Measurements from ENCODE around the gene FOXN3. TPM values are rescaled to one million over a fixed set of nuclear protein-coding genes. Genes with fewer than 3 reads are reported as not detected.

FOXN3 gene
- polyA plus RNA-seq, 4 donors, result 30.9 to 36.7 (median 34.0) TPM

DNA sequence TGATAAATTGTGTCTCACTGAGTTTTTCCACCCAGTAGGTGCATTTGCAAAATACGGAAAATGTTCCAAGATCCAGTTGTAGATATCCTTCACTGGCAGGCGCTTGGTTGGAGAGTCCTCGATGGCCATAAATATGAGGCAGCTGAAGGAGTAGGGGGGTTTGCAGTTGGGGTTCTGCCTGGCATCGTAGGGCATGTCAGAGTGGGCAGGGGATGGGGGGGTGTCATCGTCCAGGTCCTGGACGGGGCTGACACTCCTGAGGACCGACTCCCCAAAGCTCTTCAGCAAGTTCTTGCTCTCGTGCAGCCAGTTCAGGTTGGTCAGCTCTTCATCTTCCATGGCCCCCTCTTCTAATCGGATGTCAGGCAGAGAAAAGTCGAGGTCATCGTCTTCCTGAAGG lies 5.1 kb downstream of the FOXN3 start:
- DNase-seq (ENCODE audit: low read depth in 4 of 4, low spot score in 3 of 4), result no peak

DNA sequence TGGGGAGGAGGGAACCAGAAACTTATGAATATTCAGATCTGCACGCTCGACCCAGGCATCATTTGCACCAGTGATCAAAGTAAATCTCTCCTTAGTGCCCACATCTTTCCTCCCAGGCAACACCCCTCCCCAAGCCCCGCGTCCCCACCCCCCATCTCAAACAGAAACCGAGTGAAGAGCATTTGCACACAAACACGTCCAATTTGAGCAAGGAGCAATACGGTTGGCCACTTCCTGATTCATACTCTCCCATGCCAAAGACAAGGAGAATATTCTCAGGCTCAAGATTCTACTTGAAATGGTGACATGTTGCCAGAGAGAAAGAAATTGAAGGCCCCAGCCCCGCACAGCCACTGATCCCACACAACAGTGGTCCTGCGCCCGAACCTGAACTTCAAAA lies 7.1 kb downstream of the FOXN3 start:
- DNase-seq (ENCODE audit: low read depth in 4 of 4, low spot score in 3 of 4), result no peak

DNA sequence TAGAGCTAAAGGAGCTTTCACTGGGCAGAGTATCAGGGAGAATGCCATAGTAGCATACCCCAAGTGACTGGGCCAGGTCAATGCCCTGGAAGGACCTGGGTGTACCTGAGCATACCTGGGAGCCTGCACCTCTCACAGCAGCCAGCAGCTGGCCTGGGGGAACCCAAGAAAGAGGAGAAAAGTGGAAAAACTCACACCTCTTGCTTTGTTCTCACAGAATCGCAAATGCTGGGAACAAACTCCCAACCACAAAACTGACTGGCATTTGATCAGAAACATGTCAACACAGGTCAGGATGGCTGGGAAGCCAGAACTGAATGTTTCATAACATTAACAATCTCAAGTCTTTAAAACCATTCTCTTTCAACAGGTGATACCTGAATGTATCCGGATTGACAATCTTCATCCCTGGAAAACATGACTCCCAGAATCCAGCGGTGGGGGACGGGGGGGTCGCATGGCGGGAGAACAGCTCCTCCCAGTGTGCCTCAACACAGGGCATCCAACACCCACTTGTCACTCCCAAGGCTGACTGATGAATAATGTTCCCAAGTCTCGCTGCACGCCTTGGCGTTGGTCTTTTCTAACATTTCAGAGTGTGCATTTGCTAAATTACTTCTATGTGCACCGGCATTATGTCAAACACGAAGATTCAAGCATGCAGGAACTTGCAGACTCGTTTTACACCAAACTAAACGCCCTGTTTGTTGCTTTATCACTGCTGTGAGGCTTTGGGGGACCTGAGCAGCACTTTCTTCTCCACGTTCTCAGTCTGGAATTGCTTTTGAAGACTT lies 7.9 kb downstream of the FOXN3 start:
- no peak for DNase-seq (ENCODE audit: low read depth in 4 of 4, low spot score in 3 of 4)

DNA sequence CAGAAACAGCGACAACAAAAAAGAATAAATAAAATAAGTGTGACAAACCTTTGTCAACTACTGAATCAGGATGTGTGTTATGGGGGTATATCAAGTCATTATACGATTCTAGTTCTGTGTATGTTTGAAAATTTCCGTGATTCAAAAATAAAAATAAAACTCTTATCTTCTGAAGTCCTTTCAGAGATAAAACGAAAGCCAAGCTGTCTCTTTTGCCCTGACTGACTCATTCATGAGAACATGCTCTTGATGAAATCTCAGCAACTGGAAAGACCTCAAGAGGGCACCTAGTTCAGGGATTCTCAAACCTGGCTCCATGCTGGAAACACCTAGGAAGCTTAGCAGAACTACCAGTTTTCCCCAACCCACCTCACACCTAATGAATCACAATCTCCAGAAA lies 9.2 kb downstream of the FOXN3 start:
- no peak for DNase-seq (ENCODE audit: low read depth in 4 of 4, low spot score in 3 of 4)

DNA sequence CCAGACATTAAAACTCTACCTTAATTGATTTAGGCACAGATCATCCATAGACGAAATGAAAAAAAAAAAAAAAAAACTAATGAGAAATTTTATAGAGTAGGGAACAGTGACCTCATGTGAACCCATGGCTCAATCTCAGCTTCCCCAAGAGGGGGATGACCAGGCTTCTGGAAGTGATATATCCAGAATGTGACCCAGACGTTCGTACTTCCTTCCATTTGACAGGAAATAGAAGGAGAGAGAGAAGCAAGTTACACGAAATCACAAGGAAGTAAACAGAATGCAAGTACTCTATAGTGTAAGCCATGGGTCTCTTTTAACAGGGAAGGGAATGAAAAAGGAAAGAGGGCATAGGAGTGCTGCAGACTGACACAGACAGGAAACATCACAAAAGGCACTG lies 10.1 kb downstream of the FOXN3 start:
- DNase-seq (ENCODE audit: low read depth in 4 of 4, low spot score in 3 of 4), result no peak

DNA sequence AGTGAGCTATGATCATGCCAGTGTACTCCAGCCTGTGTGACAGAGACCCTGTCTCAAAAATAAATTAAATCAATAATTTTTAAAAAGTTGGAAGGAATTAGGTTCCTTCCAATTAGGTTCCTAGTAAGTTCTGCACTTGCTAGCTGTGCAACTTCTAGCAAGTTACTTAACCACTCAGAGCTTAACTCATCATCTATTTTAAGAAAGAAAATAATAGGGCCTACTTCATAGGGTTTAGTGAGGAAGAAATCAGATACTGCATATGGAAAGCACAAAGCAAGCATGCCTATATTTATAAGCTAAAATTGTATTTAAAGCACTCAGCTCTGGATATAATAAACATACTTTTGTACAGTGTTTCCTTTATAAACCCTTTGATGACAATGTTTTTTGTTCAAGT lies 10.7 kb downstream of the FOXN3 start:
- DNase-seq (ENCODE audit: low read depth in 4 of 4, low spot score in 3 of 4), result no peak

DNA sequence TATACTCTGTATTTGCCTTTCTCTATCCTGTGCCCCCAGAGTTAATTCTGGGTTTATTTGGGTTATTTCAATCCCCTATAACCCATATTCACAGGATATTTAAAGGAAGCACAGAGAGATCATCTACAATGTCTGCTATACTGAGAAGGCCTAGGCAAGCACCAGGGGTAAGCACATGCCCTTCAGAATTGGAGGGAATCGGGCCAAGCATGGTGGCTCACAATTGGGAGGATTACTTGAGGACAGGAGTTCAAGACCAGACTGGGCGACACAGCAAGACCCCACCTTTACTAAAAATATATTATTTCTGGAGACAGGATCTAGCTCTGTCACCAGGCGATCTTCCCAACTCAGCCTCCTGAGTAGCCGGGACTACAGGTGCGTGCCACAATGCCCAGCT lies 11.3 kb downstream of the FOXN3 start:
- no peak for DNase-seq (ENCODE audit: low read depth in 4 of 4, low spot score in 3 of 4)

DNA sequence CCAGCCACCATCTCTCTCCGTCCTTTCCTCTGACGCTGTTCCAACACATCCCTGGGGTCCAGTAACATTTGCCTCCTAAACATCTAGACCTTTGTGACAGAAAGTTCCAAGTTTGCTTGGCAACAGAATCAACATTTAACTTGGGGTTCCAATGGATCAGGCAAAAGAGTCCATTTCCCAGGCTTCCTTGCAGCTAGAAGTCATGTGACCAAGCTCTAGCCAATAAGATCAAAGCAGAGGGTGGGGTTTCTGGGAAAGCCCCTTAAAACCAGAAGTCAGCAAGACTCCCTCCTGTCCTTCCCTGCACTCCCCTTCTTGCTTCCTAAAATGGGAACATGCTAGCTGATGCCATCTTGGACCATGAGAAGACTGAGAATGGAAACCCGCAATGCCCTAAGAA lies 14.7 kb downstream of the FOXN3 start:
- DNase-seq (ENCODE audit: low read depth in 4 of 4, low spot score in 3 of 4), result no peak

DNA sequence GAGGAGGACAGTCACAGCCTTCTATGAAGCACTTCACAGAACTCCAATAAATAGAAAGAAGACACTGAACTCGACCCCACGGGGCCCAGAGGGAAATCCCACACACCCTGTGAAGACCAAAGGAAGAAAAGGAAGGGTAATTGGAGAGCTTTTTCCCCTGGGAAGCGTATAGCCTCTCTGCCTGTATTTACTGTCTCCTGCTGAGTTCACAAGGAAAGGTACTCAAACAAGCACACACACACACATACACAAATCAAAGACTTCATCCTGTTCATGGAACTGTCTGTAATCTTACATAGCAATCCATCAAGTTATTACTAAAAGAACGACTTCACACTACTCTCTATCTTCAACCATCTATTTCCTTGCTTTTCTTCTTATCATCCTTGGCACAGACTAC lies 15.3 kb downstream of the FOXN3 start:
- DNase-seq (ENCODE audit: low read depth in 4 of 4, low spot score in 3 of 4), result no peak

DNA sequence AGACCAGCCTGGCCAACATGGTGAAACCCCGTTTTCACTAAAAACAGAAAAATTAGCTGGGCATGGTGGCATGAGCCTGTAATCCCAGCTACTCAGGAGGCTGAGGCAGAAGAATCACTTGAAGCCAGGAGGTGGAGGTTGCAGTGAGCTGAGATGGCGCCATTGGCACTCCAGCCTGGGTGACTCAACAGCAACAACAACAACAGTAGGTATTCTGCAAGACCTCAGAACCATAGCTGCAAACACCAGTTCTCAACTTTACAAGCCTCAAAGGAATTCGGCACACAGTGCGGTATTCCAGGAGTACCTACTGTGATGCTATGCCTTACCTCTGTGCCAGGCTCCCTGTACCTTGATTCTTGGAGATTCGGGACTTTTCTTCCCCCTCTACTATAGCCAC lies 15.8 kb downstream of the FOXN3 start:
- no peak for DNase-seq (ENCODE audit: low read depth in 4 of 4, low spot score in 3 of 4)

DNA sequence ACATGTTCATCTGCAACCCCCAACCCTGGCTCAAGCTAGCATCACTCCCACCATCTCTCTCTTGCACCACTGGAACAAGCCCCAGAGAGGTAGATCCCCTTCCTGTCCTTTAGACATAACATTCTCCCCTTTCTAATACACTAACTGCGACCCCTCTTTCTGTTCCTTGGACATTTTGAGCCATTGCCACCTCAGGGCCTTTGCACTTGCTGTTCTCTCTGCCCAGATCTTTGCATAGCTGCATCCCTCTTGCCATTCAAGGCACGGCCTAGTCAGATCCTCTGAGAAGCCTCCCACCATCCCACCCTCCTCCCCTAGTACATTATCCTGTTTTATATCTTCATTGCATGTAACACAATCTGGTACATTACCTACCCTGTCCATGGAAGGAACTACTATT lies 16.5 kb downstream of the FOXN3 start:
- DNase-seq (ENCODE audit: low read depth in 4 of 4, low spot score in 3 of 4), result no peak

DNA sequence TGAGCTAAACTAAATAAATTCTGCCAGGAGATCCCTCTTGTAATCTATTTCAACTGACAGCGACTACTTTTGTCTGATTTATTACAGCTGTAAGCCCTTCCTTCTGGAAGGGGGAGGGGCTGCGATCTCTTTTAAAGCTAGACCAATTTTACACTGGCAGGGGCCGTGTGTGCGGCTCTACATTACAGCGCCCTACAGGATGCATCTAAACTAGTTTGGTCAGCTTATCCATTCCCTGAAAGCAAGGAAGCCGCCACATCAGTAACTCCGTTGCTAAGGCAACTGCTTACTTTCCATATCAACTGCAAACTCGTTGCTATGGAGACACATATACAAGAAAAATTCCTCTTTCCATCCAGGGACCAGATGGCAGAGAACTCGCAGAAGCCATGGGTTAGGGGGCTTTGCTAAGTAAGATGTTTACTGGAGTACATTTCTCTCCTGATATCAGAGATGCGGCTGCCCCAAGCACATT lies 17.4 kb downstream of the FOXN3 start:
- peak in 3 of 4 donors; percentile 36 to 65 (median 38) for DNase-seq (ENCODE audit: low read depth in 4 of 4, low spot score in 3 of 4)

DNA sequence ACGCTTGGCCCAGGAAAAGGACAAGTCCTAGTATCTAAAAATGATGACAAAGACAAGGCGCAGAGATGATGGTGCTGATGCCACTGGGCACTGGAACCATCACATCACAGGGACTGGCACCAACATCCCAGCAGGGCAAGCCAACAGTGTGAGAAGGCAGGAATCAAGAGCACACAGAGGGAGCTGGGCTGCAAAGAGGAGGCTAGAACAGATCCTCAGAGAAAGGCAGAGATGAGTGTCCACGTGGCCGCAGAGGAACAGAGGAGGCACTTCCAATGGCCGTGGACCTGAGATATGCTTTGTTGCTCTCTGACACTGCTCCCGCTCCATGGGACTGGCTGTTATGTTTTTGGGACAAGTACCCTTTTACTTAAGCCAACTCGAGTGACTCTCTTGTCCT lies 17.9 kb downstream of the FOXN3 start:
- DNase-seq (ENCODE audit: low read depth in 4 of 4, low spot score in 3 of 4), result no peak

DNA sequence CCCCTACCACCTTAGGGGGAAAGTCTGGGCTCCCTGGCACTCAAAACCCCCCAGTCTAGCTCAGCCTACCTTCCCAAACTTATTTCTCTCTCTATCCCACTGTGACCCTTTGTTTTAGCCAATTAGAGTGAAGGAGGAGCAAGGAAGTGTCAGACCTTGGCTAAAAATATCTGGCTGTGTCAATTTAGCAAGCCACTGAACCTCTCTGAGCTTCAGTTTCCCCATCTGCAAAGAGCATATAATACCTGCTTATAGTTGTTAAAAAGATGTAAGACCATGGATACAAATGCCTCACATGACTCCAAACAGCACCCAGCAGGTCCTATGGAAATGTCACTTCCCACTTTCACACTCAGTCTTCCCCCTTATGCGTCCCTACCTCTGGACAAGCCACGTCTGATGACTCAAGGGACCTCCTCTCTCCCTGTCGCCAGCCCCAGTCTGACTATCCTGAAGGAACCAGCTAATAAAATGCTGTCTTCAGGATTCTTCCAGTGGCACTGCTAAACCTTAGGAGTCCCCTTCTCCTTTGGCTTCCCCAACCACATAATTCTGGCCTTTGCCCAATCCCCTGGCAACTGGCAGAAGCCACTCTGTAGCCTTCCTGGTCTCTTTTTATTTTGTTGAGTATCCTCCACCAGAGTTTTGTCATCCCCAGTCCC lies 19.3 kb downstream of the FOXN3 start:
- DNase-seq (ENCODE audit: low read depth in 4 of 4, low spot score in 3 of 4), result no peak

DNA sequence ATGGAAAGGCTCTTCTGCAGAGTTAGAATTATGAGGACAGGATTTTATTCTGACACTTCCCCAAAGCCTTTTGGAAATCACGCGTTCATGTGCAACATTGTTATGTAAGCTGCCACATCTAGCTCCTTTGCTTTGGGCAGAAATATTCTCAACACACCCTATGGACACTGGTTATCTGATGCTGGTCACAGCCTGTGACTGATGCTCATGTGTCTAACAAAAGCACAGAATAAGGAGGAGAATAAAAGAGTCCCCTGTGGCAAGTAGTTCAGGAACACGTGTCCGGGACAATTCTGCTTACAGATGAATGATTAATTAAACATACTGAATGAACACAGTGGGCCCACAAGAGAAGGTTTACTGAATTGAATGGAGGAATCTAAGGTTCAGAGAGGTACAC lies 22.1 kb downstream of the FOXN3 start:
- DNase-seq (ENCODE audit: low read depth in 4 of 4, low spot score in 3 of 4), result no peak

DNA sequence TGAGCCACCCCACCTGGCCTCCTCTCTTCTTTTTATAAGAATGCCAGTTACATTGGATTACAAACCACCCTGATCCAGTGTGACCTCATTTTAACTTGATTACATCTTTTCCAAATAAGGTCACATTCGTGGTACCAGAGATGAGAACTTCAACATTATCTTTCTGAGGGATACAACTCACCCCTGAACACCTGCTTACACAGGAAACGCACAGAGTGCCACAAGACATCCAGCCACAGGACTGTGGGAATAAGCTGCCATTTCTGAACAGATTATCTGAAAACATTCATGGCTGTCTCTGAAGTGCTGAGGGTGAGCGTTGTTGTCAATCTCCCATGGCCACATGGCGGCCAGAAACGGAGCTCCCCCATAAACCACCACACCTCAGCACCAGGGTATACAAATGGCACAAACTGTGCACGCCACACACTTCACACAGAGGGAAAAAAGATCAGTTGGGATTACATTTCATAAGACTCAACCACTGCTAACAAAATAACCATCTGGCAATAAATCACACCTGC lies 23.7 kb downstream of the FOXN3 start:
- no peak for DNase-seq (ENCODE audit: low read depth in 4 of 4, low spot score in 3 of 4)

DNA sequence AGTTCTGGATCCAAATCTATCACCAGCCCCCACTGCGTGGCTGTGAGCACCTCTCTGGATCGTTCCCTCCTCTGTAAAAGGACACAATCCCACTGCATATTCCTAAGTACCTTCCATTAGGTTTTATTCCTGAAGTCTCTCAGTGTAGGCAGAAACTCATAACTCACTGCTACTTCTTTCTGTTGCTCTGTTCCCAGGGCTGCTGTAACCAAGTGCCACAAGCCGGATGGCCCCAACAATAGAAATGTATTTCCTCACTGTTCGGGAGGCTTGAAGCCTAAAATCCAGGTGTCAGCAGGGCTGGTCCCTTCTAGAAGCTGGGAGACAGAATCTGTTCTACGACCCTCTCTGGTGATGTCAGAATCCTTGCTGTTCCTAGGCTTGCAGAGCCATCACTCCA lies 24.9 kb downstream of the FOXN3 start:
- no peak for DNase-seq (ENCODE audit: low read depth in 4 of 4, low spot score in 3 of 4)

DNA sequence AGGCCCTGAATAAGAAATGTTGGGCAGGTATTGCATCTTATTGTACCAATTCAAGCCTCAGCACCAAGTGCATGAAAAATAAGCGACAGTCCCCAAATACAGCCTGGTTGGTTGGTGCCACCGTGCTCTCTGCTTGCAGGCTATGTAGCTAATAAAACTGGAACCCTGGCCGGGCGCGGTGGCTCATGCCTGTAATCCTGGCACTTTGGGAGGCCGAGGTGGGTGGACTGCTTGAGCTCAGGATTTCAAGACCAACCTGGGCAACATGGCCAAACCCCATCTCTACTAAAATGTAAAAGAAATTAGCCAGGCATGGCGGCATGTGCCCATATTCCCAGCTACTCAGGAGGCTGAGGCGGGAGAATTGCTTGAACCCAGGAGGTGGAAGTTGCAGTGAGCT lies 25.5 kb downstream of the FOXN3 start:
- DNase-seq (ENCODE audit: low read depth in 4 of 4, low spot score in 3 of 4), result no peak

DNA sequence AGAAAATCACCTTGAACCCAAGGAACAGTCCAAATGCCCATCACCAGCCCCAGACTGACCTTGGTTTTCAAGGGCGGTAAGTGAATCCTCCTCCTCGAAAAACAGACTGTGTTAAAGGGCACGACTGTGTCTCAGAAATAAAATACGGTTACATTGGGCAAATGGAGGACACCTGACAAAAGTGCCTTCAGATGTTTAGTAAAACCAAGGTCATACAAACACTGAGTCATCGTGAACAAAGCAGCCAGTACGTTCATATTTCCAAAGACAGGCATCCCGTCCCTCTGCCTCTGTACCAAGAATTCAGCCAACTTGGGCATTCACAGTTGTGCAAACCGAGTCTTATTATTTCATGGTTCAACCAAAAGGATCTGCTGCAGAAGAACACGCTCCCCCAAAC lies 25.9 kb downstream of the FOXN3 start:
- DNase-seq (ENCODE audit: low read depth in 4 of 4, low spot score in 3 of 4), result no peak

DNA sequence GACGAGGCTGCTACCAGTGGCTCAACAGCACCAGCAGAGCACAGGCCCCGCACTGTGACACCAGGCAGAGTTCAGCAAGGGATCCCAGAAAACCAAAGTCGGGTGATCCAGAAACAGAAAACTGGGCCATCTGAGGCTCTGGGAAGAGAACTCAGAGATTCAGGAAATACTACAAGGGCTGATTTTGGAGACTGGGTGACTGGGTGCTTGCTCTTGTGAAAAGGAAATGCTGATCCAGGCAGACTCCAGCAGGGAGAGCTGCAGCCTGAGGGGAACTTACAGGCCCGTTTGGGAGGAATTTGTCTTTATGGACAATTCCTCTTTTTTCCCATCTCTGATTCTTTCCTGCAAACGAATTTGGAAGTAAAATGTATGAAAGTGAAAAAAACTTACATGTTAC lies 28.2 kb downstream of the FOXN3 start:
- no peak for DNase-seq (ENCODE audit: low read depth in 4 of 4, low spot score in 3 of 4)

DNA sequence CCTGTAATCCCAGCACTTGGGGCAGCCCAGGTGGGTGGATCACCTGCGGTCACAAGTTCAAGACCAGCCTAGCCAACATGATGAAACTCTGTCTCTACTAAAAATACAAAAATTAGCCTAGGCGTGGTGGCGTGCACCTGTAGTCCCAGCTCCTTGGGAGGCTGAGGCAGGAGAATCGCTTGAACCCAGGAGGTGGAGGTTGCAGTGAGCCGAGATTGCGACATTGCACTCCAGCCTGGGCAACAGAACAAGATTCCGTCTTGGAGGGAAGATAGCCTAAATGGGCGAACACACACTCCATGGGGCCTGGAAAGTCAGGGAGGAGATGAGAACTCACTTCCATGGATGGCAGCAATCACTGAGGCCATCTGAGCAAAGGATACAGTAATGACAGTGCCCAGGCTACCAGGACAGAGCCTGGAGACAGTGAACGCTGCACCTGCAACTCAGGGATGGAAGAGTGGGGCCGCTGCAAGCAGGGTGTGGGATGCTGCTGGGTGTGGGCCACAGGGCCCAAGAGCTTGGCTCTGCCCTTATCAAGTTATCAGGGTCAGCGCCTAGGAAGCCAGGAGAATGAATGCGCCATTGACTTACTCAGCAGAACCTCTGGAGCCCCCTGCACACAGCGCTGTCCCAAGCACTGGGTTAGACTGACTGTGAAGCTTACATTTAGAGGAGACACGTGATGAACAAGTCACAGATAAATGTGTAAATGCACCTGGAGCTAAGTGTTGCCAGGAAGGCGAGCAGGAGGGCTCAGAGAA lies 28.9 kb downstream of the FOXN3 start:
- no peak for DNase-seq (ENCODE audit: low read depth in 4 of 4, low spot score in 3 of 4)
